Stimulated activated naive CD4-positive, alpha-beta T cell treated with Interleukin-2 at 50 U/mL for 16 hours (primary cell): ENCODE results near the gene PRRT1.
"Not testable (repeated sequence)": the region's sequence is repeated elsewhere in the genome, so short reads cannot be mapped to it uniquely, and the experiment has no call there.

Experiments
- DNase-seq: peaks from one replicate; lab custom pipeline; 2025; lab: John Stamatoyannopoulos, UW

Gene PRRT1

GRCh38 chr6:32120573-32121059 lies 31.1 kb downstream of the PRRT1 start:
- no peak for DNase-seq

GRCh38 chr6:32118782-32119628 lies 32.7 kb downstream of the PRRT1 start:
- peak; percentile 43 for DNase-seq

DNA sequence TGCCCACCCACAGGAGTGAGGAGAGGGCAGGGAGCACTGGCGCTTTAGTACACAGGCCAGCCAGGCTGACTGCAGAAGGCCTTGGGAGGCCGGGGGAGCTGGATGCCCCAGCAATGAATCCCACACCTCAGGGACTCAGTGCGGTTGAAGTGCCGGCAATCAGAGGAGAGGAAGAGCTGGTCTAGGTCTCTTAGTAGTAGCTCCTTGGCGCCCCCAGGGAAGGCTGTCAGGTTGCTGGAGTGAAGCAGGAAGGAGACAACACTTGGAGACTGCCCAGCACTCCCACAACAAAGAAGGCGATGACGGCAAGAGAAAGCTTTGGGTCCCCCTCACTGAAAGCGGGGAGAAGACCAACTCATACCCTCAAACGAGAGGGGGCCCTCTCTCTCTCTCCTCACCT lies 34.3 kb downstream of the PRRT1 start:
- DNase-seq = no peak

- DNase-seq = no peak
Measured at GRCh38 chr6:32116674-32117073, 35.1 kb downstream of the PRRT1 start.

- no peak for DNase-seq
Measured at GRCh38 chr6:32115623-32116022, 36.1 kb downstream of the PRRT1 start.

DNA sequence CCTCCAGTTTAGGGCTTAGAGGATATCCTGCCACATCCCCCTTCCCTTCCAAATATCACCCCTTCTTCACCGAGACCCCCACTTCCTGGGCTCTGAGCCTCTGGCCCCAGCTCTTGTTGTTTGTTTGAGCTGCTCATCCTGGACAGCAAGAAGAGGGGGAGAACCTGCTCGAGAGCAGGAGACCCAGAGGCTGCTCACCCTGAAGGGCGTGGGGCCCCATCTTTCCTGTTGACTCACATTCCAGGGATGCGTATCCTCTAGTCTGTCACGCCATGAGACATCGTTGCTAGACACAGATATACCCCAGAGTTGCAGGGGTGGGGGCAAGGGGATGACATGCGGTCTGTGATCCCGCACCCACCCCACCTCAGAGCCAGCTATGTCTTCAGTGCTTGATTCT lies 36.9 kb downstream of the PRRT1 start:
- no peak for DNase-seq

- DNase-seq = no peak
Measured at GRCh38 chr6:32113386-32114352, 38.1 kb downstream of the PRRT1 start.

- DNase-seq = no peak
Measured at GRCh38 chr6:32112431-32112980, 39.2 kb downstream of the PRRT1 start.

DNA sequence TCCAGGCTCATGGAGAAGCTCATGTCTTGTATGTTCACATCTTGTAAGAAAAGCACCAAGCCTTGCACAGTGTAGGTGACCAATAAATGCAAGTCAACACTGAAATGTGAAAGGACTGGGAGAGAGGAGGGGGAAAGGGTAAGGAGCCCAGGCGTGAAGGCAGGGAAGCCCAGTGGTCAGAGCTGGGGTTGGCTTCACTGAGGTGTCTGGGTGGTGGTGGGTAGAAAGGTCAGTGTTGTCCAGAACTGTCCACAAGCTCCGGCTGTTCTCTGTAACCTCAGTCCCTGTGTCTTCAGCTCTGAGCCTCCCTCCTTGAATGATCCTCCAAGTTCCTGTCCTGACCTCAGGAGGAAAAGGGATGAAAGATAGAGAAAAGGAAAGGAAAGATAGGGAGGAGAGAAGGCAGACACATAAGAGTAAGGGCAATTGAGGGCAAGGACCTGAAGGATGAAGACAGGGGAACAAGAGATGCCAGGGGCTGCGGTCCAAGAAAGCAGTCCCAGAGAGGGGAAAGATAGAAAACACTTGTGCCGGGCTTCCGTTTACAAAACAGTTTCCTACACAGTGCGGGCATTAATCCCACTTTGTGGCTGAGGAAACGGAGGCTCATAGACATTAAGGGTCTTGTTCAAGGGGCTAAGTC lies 40.2 kb downstream of the PRRT1 start:
- no peak for DNase-seq

DNA sequence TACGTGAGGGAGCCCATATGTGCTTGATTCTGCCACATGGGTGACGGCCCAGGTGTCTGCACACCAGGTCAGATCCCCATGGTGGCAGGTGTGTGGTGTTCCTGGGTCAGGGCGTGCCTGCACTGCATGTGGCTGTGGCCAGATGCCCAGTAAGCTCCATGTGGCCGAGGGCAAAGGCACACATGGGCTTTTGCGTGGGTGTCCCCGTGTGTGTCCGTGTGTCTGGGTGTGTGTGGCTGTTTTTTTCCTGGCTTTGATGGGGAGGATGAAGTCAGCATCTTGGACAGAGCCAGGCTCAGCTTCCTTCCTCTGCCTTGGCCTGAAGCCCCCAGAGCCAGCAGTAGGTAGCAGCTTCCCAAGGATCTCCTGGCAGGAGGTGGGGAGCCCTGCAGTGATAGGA lies 41.1 kb downstream of the PRRT1 start:
- no peak for DNase-seq

GRCh38 chr6:32109765-32110160 lies 42.0 kb downstream of the PRRT1 start:
- no peak for DNase-seq

DNA sequence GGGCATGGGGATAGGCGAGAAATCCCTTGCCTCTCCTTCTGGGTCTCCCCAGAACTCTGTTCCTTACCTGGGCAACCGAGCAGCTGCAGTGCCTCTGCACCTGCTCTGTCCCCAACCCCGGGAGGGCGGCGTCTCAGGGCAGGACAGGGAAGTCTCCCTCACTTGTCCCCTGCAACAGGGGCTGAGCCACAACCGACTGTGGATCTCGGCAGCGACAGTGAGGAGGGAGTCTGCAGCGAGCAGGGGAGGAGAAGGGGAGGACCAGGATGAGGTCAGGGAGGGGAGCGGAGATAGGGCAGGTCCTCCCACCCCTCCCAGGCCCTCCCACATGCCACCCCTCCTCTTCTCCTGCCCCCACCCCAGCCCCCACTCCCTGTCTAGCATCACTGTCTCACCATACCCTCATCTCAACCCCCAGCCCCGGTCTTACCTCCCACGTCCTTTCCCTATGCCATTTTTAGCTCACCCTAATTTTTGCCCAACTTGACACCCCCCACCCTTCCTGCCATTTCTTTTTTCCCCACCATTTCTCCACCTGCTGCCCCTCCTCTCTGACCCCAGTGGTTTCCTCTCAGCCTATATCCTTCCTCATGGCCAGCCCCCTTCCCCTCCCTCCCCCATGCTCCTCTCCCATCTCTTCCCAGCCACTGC lies 42.5 kb downstream of the PRRT1 start, which contains the start of gene TNXB:
TNXB (minus strand) TSS at position 225 of the 651 bp plus-strand sequence. CDS start 11,140 bp downstream, outside the sequence.
- no peak for DNase-seq

DNA sequence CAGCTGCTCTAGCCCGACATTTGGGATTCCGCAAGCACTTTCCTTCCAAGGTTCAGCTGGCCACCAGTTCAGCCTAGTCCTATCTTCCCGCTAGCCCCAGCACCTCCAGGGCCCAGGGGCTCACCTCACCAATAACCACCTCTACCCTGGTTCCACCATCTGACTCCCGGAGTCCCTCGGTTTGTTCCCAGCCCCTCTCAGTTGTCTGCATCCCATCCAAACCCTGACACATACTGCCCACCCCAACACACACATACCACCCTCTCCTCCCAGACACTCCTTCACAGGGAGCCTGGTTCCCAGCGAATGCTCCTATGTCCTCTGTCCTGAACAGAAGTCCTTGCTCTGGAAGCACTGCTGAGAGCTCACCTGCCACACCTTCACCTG lies 43.0 kb downstream of the PRRT1 start:
- no peak for DNase-seq

DNA sequence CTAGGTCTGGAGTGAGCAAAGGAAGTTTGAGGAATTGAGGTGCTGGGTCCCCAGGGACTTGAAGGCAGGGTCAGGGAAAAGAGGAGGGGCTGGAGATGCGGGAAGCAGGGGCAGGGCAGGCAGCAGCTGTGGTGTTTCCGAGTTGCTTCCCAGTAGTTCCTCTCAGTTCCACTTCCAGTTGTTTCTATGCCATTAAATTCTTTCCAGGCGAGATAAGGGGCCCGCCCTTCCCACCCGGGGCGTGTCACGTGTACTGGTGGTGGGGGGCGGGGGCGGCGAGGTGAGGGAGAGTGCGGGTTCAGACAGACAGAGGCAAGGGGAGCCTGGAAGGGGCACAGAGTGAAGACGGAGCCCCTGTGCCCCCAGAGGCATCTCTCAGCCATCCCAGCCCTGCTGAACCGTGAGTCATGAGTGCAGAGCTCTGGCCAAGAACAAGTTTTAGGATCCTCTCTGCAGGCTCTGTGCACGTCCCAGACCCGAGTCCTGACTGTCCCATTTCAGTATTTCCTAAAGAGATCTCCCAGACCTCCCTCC lies 43.6 kb downstream of the PRRT1 start:
- no peak for DNase-seq

DNA sequence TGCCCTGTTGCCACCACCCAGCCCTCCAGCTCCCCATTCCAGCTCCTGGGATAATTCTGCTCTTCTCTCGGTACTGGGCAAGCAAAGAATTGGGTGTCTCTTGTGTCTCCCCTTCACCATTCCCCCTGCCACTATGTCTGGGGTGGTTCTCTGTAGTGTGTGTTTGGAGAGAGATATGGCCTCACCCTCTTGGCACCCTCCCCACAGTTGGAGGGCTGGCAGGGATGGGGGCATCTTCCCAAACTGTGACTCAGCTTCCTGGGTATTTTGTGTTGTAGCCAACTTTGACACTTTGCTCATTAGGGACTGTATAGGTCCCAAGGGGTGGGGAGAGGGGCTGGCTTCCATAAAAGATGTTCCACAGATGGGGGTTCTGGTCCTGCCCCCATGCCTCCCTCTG lies 44.3 kb downstream of the PRRT1 start:
- DNase-seq = no peak

- no peak for DNase-seq
Measured at GRCh38 chr6:32105433-32105832, 46.3 kb downstream of the PRRT1 start.

GRCh38 chr6:32102255-32102654 lies 49.5 kb downstream of the PRRT1 start:
- no peak for DNase-seq

GRCh38 chr6:32100251-32100650 lies 51.5 kb downstream of the PRRT1 start:
- not testable (repeated sequence) for DNase-seq
